ENCODE data around the gene UNC13A. TPM values are rescaled to one million over a fixed set of nuclear protein-coding genes. Genes with fewer than 3 reads are reported as not detected.

Gene UNC13A
- total RNA-seq, 1 experiment from 2014 or later: 41.1 TPM

DNA sequence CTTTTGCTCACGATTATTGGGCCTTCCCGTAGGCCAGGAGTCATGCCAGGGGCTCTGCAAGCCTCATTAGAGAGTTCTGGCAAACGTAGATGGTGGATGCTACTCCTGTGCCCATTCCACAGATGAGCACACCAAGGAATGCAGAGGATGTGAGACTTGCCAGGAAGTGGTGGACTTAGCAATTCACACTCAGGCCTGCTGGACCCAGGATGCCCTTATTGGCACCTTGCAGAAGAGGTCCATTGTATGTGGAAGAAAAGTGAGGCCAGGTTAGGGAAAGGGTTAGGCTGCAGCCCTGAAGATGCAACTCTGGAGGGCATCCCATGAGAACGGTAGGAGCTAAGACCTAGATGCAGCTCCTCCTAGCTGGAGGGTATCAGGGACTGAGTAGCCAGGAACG lies 5.9 kb downstream of the UNC13A start (continued):
- TF ChIP-seq, protein P1, sequence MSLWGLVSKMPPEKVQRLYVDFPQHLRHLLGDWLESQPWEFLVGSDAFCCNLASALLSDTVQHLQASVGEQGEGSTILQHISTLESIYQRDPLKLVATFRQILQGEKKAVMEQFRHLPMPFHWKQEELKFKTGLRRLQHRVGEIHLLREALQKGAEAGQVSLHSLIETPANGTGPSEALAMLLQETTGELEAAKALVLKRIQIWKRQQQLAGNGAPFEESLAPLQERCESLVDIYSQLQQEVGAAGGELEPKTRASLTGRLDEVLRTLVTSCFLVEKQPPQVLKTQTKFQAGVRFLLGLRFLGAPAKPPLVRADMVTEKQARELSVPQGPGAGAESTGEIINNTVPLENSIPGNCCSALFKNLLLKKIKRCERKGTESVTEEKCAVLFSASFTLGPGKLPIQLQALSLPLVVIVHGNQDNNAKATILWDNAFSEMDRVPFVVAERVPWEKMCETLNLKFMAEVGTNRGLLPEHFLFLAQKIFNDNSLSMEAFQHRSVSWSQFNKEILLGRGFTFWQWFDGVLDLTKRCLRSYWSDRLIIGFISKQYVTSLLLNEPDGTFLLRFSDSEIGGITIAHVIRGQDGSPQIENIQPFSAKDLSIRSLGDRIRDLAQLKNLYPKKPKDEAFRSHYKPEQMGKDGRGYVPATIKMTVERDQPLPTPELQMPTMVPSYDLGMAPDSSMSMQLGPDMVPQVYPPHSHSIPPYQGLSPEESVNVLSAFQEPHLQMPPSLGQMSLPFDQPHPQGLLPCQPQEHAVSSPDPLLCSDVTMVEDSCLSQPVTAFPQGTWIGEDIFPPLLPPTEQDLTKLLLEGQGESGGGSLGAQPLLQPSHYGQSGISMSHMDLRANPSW (CRISPR knock-in tag; conservative IDR thresholded peaks at IDR 0.05; ENCODE audit: low read depth): no peak
- TF ChIP-seq ELF4 (CRISPR knock-in tag; IDR thresholded peaks at IDR 0.05; ENCODE audit: low read depth): no peak
- TF ChIP-seq, protein P2, sequence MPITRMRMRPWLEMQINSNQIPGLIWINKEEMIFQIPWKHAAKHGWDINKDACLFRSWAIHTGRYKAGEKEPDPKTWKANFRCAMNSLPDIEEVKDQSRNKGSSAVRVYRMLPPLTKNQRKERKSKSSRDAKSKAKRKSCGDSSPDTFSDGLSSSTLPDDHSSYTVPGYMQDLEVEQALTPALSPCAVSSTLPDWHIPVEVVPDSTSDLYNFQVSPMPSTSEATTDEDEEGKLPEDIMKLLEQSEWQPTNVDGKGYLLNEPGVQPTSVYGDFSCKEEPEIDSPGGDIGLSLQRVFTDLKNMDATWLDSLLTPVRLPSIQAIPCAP (CRISPR knock-in tag; IDR thresholded peaks at IDR 0.05): no peak
- TF ChIP-seq, protein P3, sequence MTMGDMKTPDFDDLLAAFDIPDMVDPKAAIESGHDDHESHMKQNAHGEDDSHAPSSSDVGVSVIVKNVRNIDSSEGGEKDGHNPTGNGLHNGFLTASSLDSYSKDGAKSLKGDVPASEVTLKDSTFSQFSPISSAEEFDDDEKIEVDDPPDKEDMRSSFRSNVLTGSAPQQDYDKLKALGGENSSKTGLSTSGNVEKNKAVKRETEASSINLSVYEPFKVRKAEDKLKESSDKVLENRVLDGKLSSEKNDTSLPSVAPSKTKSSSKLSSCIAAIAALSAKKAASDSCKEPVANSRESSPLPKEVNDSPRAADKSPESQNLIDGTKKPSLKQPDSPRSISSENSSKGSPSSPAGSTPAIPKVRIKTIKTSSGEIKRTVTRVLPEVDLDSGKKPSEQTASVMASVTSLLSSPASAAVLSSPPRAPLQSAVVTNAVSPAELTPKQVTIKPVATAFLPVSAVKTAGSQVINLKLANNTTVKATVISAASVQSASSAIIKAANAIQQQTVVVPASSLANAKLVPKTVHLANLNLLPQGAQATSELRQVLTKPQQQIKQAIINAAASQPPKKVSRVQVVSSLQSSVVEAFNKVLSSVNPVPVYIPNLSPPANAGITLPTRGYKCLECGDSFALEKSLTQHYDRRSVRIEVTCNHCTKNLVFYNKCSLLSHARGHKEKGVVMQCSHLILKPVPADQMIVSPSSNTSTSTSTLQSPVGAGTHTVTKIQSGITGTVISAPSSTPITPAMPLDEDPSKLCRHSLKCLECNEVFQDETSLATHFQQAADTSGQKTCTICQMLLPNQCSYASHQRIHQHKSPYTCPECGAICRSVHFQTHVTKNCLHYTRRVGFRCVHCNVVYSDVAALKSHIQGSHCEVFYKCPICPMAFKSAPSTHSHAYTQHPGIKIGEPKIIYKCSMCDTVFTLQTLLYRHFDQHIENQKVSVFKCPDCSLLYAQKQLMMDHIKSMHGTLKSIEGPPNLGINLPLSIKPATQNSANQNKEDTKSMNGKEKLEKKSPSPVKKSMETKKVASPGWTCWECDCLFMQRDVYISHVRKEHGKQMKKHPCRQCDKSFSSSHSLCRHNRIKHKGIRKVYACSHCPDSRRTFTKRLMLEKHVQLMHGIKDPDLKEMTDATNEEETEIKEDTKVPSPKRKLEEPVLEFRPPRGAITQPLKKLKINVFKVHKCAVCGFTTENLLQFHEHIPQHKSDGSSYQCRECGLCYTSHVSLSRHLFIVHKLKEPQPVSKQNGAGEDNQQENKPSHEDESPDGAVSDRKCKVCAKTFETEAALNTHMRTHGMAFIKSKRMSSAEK (CRISPR knock-in tag; IDR thresholded peaks at IDR 0.05; ENCODE audit: borderline replicate concordance): no peak
- TF ChIP-seq, protein P4, sequence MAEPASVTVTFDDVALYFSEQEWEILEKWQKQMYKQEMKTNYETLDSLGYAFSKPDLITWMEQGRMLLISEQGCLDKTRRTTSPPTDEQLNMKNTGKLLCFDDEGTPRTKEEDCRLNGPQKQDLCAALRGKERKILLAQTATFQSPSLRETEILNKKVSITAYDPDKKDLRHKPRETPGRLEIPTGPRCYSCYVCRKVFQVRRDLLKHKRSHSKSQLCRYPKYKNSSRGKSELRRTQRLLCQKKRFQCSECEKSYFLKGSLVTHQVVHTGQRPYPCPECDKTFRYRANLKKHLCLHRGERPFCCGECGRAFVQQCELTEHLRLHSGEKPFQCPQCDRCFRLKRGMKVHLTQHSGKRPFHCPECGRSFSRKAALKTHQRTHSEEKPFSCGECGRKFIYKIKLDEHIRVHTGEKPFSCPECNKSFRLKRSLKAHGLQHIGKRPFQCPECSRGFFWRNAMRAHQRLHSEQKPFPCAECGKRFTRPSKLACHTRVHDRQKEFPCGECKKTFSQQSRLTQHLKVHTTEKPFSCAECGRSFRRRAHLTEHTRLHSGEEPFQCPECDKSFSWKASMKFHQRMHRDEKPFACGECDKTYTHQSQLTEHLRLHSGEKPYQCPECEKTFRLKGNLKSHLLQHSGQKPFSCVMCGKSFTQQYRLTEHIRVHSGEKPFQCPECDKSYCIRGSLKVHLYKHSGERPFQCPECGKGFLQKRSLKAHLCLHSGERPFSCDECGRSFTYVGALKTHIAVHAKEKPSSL (CRISPR knock-in tag; conservative IDR thresholded peaks at IDR 0.05): no peak

DNA sequence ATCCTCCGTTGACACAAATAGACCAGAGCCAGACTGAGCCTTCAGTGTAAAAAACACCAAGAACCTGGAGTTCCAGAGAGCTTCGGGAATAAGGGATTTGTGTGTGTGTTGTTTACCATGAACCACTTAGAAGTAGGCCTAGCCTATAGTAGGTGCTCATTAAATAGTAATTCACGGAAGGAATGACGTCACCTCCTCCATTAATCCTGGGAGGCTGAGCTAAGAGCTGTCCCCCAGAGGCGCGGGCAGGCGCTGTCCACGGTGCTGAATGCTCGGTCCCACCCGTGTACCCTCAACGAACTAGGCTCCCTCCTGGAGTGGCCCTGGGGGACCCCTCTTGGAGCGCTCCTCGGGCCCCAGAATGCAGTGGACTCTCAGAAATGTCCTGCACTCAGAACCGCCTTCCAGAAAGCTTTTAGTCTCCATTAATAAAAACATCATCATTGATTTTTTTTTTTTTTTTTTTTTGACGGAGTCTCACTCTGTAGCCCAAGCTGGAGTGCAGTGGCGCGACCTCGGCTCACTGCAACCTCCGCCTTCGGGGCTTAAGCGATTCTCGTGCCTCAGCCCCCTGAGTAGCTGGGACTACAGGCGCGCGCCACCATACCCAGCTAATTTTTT lies 6.5 kb downstream of the UNC13A start:
- Mint-ChIP-seq H3K27ac (no peak overlapping the region), H3K36me3 (peaks cover 3% of the 10 kb centered on the region; the same call in 1 of the 2 replicates), H3K4me1 (peaks cover 41% of the 10 kb centered on the region), H3K9me3 (no peaks in the 10 kb centered on the region), H3K4me3 (peak overlapping the region; percentile 65; the same call in 1 of the 2 replicates), H3K27me3 (ENCODE audit: low read depth) (no peaks in the 10 kb centered on the region)
- ATAC-seq (peak; percentile 22), DNase-seq (ENCODE audit: low spot score) (peak; percentile 78)
- POLR2A ChIA-PET: interaction anchor here (0.6 kb wide), 1 partner anchor 171 kb away, joined by 3 read pairs; no protein-coding TSS in a partner anchor
- CTCF ChIA-PET: interaction anchor here (0.7 to 1.9 kb wide), 5 partner anchors 76 to 192 kb away, joined by 3 to 5 read pairs (median 4); partner anchors contain the start of gene RPL18A
- TF ChIP-seq SMAD3 (CRISPR knock-in tag; IDR thresholded peaks at IDR 0.05; ENCODE audit: borderline replicate concordance): no peak
- TF ChIP-seq NR2C2 (CRISPR knock-in tag; IDR thresholded peaks at IDR 0.05): no peak
- TF ChIP-seq, protein P5, sequence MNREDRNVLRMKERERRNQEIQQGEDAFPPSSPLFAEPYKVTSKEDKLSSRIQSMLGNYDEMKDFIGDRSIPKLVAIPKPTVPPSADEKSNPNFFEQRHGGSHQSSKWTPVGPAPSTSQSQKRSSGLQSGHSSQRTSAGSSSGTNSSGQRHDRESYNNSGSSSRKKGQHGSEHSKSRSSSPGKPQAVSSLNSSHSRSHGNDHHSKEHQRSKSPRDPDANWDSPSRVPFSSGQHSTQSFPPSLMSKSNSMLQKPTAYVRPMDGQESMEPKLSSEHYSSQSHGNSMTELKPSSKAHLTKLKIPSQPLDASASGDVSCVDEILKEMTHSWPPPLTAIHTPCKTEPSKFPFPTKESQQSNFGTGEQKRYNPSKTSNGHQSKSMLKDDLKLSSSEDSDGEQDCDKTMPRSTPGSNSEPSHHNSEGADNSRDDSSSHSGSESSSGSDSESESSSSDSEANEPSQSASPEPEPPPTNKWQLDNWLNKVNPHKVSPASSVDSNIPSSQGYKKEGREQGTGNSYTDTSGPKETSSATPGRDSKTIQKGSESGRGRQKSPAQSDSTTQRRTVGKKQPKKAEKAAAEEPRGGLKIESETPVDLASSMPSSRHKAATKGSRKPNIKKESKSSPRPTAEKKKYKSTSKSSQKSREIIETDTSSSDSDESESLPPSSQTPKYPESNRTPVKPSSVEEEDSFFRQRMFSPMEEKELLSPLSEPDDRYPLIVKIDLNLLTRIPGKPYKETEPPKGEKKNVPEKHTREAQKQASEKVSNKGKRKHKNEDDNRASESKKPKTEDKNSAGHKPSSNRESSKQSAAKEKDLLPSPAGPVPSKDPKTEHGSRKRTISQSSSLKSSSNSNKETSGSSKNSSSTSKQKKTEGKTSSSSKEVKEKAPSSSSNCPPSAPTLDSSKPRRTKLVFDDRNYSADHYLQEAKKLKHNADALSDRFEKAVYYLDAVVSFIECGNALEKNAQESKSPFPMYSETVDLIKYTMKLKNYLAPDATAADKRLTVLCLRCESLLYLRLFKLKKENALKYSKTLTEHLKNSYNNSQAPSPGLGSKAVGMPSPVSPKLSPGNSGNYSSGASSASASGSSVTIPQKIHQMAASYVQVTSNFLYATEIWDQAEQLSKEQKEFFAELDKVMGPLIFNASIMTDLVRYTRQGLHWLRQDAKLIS (CRISPR knock-in tag; IDR thresholded peaks at IDR 0.05; ENCODE audit: borderline replicate concordance): no peak
- TF ChIP-seq ZNF263 (CRISPR knock-in tag; IDR thresholded peaks at IDR 0.05; ENCODE audit: low read depth): no peak
- no peak for TF ChIP-seq ZNF416 (CRISPR knock-in tag; IDR thresholded peaks at IDR 0.05)
- TF ChIP-seq, protein P6, sequence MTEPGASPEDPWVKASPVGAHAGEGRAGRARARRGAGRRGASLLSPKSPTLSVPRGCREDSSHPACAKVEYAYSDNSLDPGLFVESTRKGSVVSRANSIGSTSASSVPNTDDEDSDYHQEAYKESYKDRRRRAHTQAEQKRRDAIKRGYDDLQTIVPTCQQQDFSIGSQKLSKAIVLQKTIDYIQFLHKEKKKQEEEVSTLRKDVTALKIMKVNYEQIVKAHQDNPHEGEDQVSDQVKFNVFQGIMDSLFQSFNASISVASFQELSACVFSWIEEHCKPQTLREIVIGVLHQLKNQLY (CRISPR knock-in tag; IDR thresholded peaks at IDR 0.05): 0 out of 2 replicates have a peak, but pooled peaks have one; percentile 41
- 0 out of 2 replicates have a peak, but pooled peaks have one; percentile 12 for TF ChIP-seq NFYB (CRISPR knock-in tag; conservative IDR thresholded peaks at IDR 0.05; ENCODE audit: low read depth)
- 0 out of 2 replicates have a peak, but pooled peaks have one; percentile 44 for TF ChIP-seq ZNF219 (CRISPR knock-in tag; IDR thresholded peaks at IDR 0.05; ENCODE audit: borderline replicate concordance)
- TF ChIP-seq NR3C1 (CRISPR knock-in tag; conservative IDR thresholded peaks at IDR 0.05; ENCODE audit: low read depth): no peak
- no peak for TF ChIP-seq ZNF396 (CRISPR knock-in tag; IDR thresholded peaks at IDR 0.05; ENCODE audit: borderline replicate concordance)
- TF ChIP-seq SP1 (CRISPR knock-in tag; conservative IDR thresholded peaks at IDR 0.05): no peak; the same call in 1 of the 2 replicates
- TF ChIP-seq, protein P7, sequence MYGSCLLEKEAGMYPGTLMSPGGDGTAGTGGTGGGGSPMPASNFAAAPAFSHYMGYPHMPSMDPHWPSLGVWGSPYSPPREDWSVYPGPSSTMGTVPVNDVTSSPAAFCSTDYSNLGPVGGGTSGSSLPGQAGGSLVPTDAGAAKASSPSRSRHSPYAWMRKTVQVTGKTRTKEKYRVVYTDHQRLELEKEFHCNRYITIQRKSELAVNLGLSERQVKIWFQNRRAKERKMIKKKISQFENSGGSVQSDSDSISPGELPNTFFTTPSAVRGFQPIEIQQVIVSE (CRISPR knock-in tag; IDR thresholded peaks at IDR 0.05; ENCODE audit: borderline replicate concordance): no peak
- TF ChIP-seq ESRRA (CRISPR knock-in tag; IDR thresholded peaks at IDR 0.05; ENCODE audit: borderline replicate concordance): no peak
- no peak for TF ChIP-seq ETV6 (CRISPR knock-in tag; IDR thresholded peaks at IDR 0.05)

Data from WTC11 (cell line).